HepG2 (cell line): Measurements from ENCODE around the gene FSD2.

Source experiments
- ATRX ChIP-seq: sonication (generic); formaldehyde crosslinking; IDR thresholded peaks from 2 replicates; pipeline ENCODE4 v1.4.0; 2020; ENCODE audit warnings: missing genetic modification reagents, borderline replicate concordance
- EP300 ChIP-seq, 3 experiments: sonication (generic) in 1 of 3; formaldehyde crosslinking in 1 of 3; IDR thresholded peaks; 2 replicates each; pipeline versions ENCODE4 v1.5.1 to v1.6.1; 2011 to 2020; ENCODE audit warnings: low read depth in 2 of 3, low read length in 2 of 3, borderline replicate concordance in 1 of 3, improper control_type of control experiment in 1 of 3, mild to moderate bottlenecking in 1 of 3, missing genetic modification reagents in 1 of 3, moderate library complexity in 1 of 3
- EZH2 ChIP-seq: conservative IDR thresholded peaks from 2 replicates; pipeline ENCODE4 v1.6.1; 2012; ENCODE audit warnings: mild to moderate bottlenecking, low read depth, low read length, moderate library complexity
- MAFF ChIP-seq: IDR thresholded peaks from 2 replicates; pipeline ENCODE4 v1.6.1; 2011; ENCODE audit warnings: low read depth, low read length, improper control_type of control experiment
- MEF2D ChIP-seq: sonication (generic); formaldehyde crosslinking; IDR thresholded peaks from 2 replicates; pipeline ENCODE4 v1.5.1; 2020; ENCODE audit warnings: mild to moderate bottlenecking, missing genetic modification reagents
- RELA ChIP-seq: sonication (generic); formaldehyde crosslinking; IDR thresholded peaks from 2 replicates; pipeline ENCODE4 v1.4.0; 2020; ENCODE audit warnings: missing genetic modification reagents
- RNF2 ChIP-seq: fragments of 450-650 bp; conservative IDR thresholded peaks from 2 replicates; pipeline ENCODE4 v1.6.1; 2016; ENCODE audit warnings: low read depth
- TARDBP ChIP-seq: sonication (generic); formaldehyde crosslinking; IDR thresholded peaks from 2 replicates; pipeline ENCODE4 v1.8.0; 2022; ENCODE audit warnings: mild to moderate bottlenecking, missing genetic modification reagents
- TBP ChIP-seq: sonication (generic); formaldehyde crosslinking; IDR thresholded peaks from 2 replicates; pipeline ENCODE4 v1.5.0; 2020; ENCODE audit warnings: missing genetic modification reagents
- ZC3H4 ChIP-seq: sonication (generic); formaldehyde crosslinking; IDR thresholded peaks from 2 replicates; pipeline ENCODE4 v1.4.0; 2020; ENCODE audit warnings: missing genetic modification reagents, borderline replicate concordance
- ZNF335 ChIP-seq: sonication (generic); formaldehyde crosslinking; IDR thresholded peaks from 2 replicates; pipeline ENCODE4 v1.4.0; 2020; ENCODE audit warnings: missing genetic modification reagents
- ZNF614 ChIP-seq: IDR thresholded peaks from 2 replicates; pipeline ENCODE4 v1.6.1; 2018; ENCODE audit warnings: missing biosample characterization, missing genetic modification reagents, inconsistent platforms, borderline replicate concordance
- TF ChIP-seq, protein P1 (sequence below): sonication (generic); formaldehyde crosslinking; IDR thresholded peaks from 2 replicates; pipeline ENCODE4 v1.5.0; 2020; ENCODE audit warnings: missing genetic modification reagents, mild to moderate bottlenecking, borderline replicate concordance

DNA sequence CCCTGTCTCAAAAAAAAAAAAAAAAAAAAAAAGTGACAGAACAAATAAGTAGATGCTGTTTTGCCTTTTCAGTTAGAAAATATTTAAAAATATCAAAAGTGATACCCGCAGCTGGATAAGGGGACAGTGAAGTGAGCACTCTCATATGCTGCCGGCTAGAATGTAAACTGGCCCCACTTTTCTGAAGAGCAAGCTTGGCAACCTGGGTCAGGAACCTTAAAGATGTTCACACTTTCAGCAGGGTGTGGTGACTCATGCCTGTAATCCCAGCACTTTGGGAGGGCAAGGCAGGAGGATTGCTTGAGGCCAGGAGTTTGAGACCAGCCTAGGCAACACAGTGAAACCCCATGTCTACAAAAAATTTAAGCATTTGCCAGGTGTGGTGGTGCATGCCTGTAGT, 17.4 kb downstream of the FSD2 start:
- TF ChIP-seq RNF2 = no peak
- no peak for TF ChIP-seq EZH2
- TF ChIP-seq, protein P1, sequence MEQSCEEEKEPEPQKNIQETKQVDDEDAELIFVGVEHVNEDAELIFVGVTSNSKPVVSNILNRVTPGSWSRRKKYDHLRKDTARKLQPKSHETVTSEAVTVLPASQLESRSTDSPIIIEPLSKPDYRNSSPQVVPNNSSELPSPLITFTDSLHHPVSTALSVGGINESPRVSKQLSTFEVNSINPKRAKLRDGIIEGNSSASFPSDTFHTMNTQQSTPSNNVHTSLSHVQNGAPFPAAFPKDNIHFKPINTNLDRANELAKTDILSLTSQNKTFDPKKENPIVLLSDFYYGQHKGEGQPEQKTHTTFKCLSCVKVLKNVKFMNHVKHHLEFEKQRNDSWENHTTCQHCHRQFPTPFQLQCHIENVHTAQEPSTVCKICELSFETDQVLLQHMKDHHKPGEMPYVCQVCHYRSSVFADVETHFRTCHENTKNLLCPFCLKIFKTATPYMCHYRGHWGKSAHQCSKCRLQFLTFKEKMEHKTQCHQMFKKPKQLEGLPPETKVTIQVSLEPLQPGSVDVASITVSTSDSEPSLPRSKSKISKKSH (CRISPR knock-in tag) = no peak
- no peak for TF ChIP-seq TBP (CRISPR knock-in tag)
- no peak for TF ChIP-seq RELA (CRISPR knock-in tag)
- no peak for TF ChIP-seq ZNF335 (CRISPR knock-in tag)
- TF ChIP-seq MAFF = no peak
- TF ChIP-seq TARDBP (CRISPR knock-in tag) = no peak
- TF ChIP-seq MEF2D = no peak
- no peak for TF ChIP-seq ZC3H4 (CRISPR knock-in tag)
- TF ChIP-seq EP300 (IDR thresholded peaks at IDR 0.05; ENCODE audit: low read depth in 2 of 2, low read length in 2 of 2) = no peak
- no peak for TF ChIP-seq EP300 (CRISPR knock-in tag; IDR thresholded peaks at IDR 0.05; ENCODE audit: borderline replicate concordance)
- TF ChIP-seq ATRX (CRISPR knock-in tag) = no peak
- no peak for TF ChIP-seq ZNF614 (CRISPR knock-in tag)
